Right hindlimb (tissue), 1 donor: ENCODE data around the gene TAMALIN.
"Not testable (repeated sequence)": the region's sequence is repeated elsewhere in the genome, so short reads cannot be mapped to it uniquely, and the experiment has no call there.

Experiments
- DNase-seq: peaks from one replicate; pipeline ENCODE4 v3.0.0-alpha.2; 2018

TAMALIN gene

GRCh38 chr12:52006726-52007157 lies at the start of gene TAMALIN:
Gene TAMALIN, plus strand, starts transcription at chr12:52006946. Its CDS starts 74 bp downstream, at chr12:52007020.
- DNase-seq: peak; percentile 90

GRCh38 chr12:51958542-51958941 lies 48.2 kb upstream of the TAMALIN start:
- no peak for DNase-seq

- no peak for DNase-seq
Measured at GRCh38 chr12:51959211-51959610, 47.5 kb upstream of the TAMALIN start.

GRCh38 chr12:51959921-51960320 lies 46.8 kb upstream of the TAMALIN start:
- no peak for DNase-seq

GRCh38 chr12:51960488-51960887 lies 46.3 kb upstream of the TAMALIN start:
- DNase-seq: no peak

GRCh38 chr12:51960890-51961289 lies 45.9 kb upstream of the TAMALIN start:
- no peak for DNase-seq

GRCh38 chr12:51961834-51962233 lies 44.9 kb upstream of the TAMALIN start:
- no peak for DNase-seq

- no peak for DNase-seq
Measured at GRCh38 chr12:51962737-51963136, 44.0 kb upstream of the TAMALIN start.

- DNase-seq: no peak
Measured at GRCh38 chr12:51963477-51963876, 43.3 kb upstream of the TAMALIN start.

GRCh38 chr12:51969643-51970042 lies 37.1 kb upstream of the TAMALIN start:
- no peak for DNase-seq

- DNase-seq: no peak
Measured at GRCh38 chr12:51970904-51971646, 35.7 kb upstream of the TAMALIN start.

- DNase-seq: no peak
Measured at GRCh38 chr12:51971679-51972421, 34.9 kb upstream of the TAMALIN start.

- DNase-seq: no peak
Measured at GRCh38 chr12:51972422-51972812, 34.3 kb upstream of the TAMALIN start.

GRCh38 chr12:51972849-51973273 lies 33.9 kb upstream of the TAMALIN start:
- DNase-seq: no peak

GRCh38 chr12:51973560-51973959 lies 33.2 kb upstream of the TAMALIN start:
- no peak for DNase-seq

GRCh38 chr12:51974646-51975045 lies 32.1 kb upstream of the TAMALIN start:
- no peak for DNase-seq

- no peak for DNase-seq
Measured at GRCh38 chr12:51975196-51975595, 31.6 kb upstream of the TAMALIN start.

GRCh38 chr12:51976376-51977160 lies 30.2 kb upstream of the TAMALIN start:
- no peak for DNase-seq

GRCh38 chr12:51977320-51977753 lies 29.4 kb upstream of the TAMALIN start:
- no peak for DNase-seq

GRCh38 chr12:51979306-51979705 lies 27.4 kb upstream of the TAMALIN start:
- not testable (repeated sequence) for DNase-seq

- peak; percentile 53 for DNase-seq
Measured at GRCh38 chr12:51980051-51980808, 26.5 kb upstream of the TAMALIN start.

- no peak for DNase-seq
Measured at GRCh38 chr12:51980809-51981127, 26.0 kb upstream of the TAMALIN start.

GRCh38 chr12:51984657-51985056 lies 22.1 kb upstream of the TAMALIN start:
- DNase-seq: no peak
